Ovary (tissue), 3 donors: ENCODE data around the gene NAA40.

Experiments
- EP300 ChIP-seq: sonication (generic); formaldehyde crosslinking; IDR thresholded peaks from one replicate; pipeline ENCODE4 v1.6.1; 2017; ENCODE audit warnings: antibody characterized with exemption
- POLR2A ChIP-seq: fragments of 450-650 bp; IDR thresholded peaks from one replicate; pipeline ENCODE4 v1.6.1; 2017; ENCODE audit warnings: antibody characterized with exemption, mild to moderate bottlenecking, moderate library complexity
- TF ChIP-seq, protein P1 (sequence below), 3 donors: fragments of 450-650 bp in 2 of 3; fragments of 200-600 bp in 1 of 3; IDR thresholded peaks; one replicate each; pipeline versions ENCODE4 v1.5.1 to v1.8.0; 2016 to 2022; ENCODE audit warnings: antibody characterized with exemption in 3 of 3, mild to moderate bottlenecking in 1 of 3
- donor health status: DM: no; HTN: no; CAD: no.

DNA sequence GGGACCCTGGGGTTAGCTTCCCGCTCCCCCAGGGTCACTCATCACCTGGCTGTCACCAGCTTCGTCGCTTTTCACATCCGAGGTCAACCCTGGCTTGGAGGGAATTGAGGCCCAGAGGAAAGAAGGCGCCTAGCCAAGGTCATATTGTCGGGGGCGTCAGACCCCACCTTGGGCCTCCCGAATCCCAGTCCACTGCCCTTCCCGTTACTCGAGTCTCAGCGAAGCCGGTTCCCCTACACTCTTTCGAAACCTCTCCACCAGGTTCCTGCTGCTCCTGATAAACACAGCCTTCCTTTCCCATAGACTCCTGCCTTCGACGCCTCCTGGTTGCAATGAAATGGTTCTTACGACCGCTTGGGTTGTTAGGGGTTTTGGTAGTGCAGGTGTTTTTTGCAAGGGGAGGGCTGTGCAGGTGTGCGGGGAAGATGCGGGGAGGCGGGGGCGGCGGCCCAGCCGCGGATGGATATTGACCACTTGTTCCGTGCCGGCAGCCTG, 642 bp downstream of the NAA40 start:
- TF ChIP-seq, protein P1, sequence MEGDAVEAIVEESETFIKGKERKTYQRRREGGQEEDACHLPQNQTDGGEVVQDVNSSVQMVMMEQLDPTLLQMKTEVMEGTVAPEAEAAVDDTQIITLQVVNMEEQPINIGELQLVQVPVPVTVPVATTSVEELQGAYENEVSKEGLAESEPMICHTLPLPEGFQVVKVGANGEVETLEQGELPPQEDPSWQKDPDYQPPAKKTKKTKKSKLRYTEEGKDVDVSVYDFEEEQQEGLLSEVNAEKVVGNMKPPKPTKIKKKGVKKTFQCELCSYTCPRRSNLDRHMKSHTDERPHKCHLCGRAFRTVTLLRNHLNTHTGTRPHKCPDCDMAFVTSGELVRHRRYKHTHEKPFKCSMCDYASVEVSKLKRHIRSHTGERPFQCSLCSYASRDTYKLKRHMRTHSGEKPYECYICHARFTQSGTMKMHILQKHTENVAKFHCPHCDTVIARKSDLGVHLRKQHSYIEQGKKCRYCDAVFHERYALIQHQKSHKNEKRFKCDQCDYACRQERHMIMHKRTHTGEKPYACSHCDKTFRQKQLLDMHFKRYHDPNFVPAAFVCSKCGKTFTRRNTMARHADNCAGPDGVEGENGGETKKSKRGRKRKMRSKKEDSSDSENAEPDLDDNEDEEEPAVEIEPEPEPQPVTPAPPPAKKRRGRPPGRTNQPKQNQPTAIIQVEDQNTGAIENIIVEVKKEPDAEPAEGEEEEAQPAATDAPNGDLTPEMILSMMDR (IDR thresholded peaks at IDR 0.05) = no peak
- TF ChIP-seq POLR2A (no peak), EP300 (no peak)
